Natural killer cell (primary cell): ENCODE measurements around the gene REXO2. TPM values are rescaled to one million over a fixed set of nuclear protein-coding genes. Genes with fewer than 3 reads are reported as not detected.

Experiments used
- ATAC-seq, 3 donors: fragments of 150-1000 bp in 2 of 3; fragments of 200-7000 bp in 1 of 3; cut with Tn5 transposase; 1 replicate in 1 of 3; 2 replicates in 2 of 3; pipeline ENCODE4 v1.10.0; 2021; ENCODE audit warnings: mild to moderate bottlenecking in 2 of 3, moderate library complexity in 2 of 3
- DNase-seq, 2 donors: peaks; one replicate each; pipeline versions ENCODE4 v3.0.0 to v3.0.0-alpha.2; 2013 to 2021; ENCODE audit warnings: mixed read lengths in 1 of 2
- H3K27ac ChIP-seq: one replicate; pipeline ENCODE4 v1.5.1; 2013; ENCODE audit warnings: mild to moderate bottlenecking, low read length
- H3K27me3 ChIP-seq: one replicate; pipeline ENCODE4 v1.6.1; 2013; ENCODE audit warnings: low read length; ENCODE audit not compliant: control insufficient read depth, insufficient read depth
- H3K36me3 ChIP-seq: one replicate; pipeline ENCODE4 v1.6.1; 2013; ENCODE audit warnings: low read length; ENCODE audit not compliant: control insufficient read depth, insufficient read depth
- H3K4me1 ChIP-seq: one replicate; pipeline ENCODE4 v1.6.1; 2013; ENCODE audit warnings: low read length; ENCODE audit not compliant: control insufficient read depth, insufficient read depth
- H3K4me3 ChIP-seq: one replicate; pipeline ENCODE4 v1.5.1; 2013; ENCODE audit warnings: low read length
- H3K9me3 ChIP-seq: one replicate; pipeline ENCODE4 v1.6.1; 2013; ENCODE audit warnings: low read length; ENCODE audit not compliant: control insufficient read depth, insufficient read depth
- H3K27ac Mint-ChIP-seq, 2 donors: one replicate each; pipeline ENCODE4 v1.8.0; 2022; ENCODE audit warnings: mild to moderate bottlenecking in 2 of 2, mixed read lengths in 2 of 2, moderate library complexity in 1 of 2
- H3K27me3 Mint-ChIP-seq, 2 donors: one replicate each; pipeline ENCODE4 v1.8.0; 2022; ENCODE audit warnings: low read depth in 2 of 2, mixed read lengths in 2 of 2
- H3K36me3 Mint-ChIP-seq: one replicate; pipeline ENCODE4 v1.8.0; 2022; ENCODE audit warnings: mixed read lengths
- H3K4me1 Mint-ChIP-seq, 2 donors: one replicate each; pipeline ENCODE4 v1.8.0; 2022; ENCODE audit warnings: mixed read lengths in 2 of 2
- H3K4me3 Mint-ChIP-seq: one replicate; pipeline ENCODE4 v1.8.0; 2022; ENCODE audit warnings: mild to moderate bottlenecking, moderate library complexity, mixed read lengths
- H3K9me3 Mint-ChIP-seq, 2 donors: one replicate each; pipeline ENCODE4 v1.8.0; 2022; ENCODE audit warnings: mixed read lengths in 2 of 2
- WGBS: methylation state at CpG from one replicate; pipeline ENCODE4 v1.1.7; 2013; ENCODE audit warnings: missing lambda C conversion rate; ENCODE audit not compliant: insufficient coverage; 5-methylcytosine and 5-hydroxymethylcytosine counted together
- intact Hi-C: fragments of 100-400 bp; cut with micrococcal nuclease; formaldehyde crosslinking; loops from one replicate; pipeline ENCODE4 v1.14.2; 2022
- total RNA-seq, 4 donors: library from RNA; stranded (reverse); fragments of 120-200 nt in 1 of 4; gene quantifications; one replicate each; pipeline versions ENCODE4 v1.2.3 to v1.2.4, GENCODE V29; 2013 to 2022
- TF ChIP-seq, protein P1 (sequence below): fragments of 200-600 bp; IDR thresholded peaks from one replicate; pipeline ENCODE4 v1.8.0; 2022; ENCODE audit warnings: antibody characterized with exemption

Gene REXO2
- total RNA-seq, 3 donors from 2014 or later (not counting 1 experiment from before 2014, with no cell fraction given), result 21.4 to 32.8 (median 24.7) TPM

DNA sequence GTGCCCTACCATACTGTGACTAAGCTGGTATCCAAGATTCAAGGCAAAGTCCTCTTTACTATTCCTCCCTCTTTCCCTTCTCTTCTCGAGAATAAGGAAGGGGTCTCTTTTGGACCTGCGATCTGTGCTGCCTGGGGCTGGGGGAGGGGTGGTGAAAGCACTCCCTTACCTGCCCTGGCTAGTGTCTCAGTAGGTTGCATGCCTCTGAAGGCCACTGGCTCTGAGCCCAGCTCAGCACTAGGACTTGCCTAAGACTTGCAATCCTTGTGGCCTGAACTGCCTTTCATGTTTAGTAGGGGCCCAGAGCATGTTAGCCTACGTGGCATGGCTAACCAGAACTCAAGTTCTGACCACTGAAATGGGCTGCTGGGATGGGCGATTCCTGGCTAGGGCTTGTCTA lies 13.0 kb upstream of the REXO2 start:
- intact Hi-C loops, result no loop called here
- Histone ChIP-seq H3K27ac (no peak overlapping the region), H3K36me3 (no peaks in the 10 kb centered on the region), H3K9me3 (no peaks in the 10 kb centered on the region), H3K4me1 (no peaks in the 10 kb centered on the region), H3K27me3 (no peaks in the 10 kb centered on the region), H3K4me3 (no peak overlapping the region)
- Mint-ChIP-seq H3K4me1 (no peaks in the 10 kb centered on the region), H3K9me3 (peaks cover 0 to 2% of the 10 kb centered on the region in 2 donors), H3K27me3 (no peaks in the 10 kb centered on the region), H3K4me3 (no peak overlapping the region), H3K27ac (no peak overlapping the region), H3K36me3 (peaks cover 16% of the 10 kb centered on the region)
- WGBS, result 94% methylated on average over 3 of the region's 4 CpGs
- TF ChIP-seq, protein P1, sequence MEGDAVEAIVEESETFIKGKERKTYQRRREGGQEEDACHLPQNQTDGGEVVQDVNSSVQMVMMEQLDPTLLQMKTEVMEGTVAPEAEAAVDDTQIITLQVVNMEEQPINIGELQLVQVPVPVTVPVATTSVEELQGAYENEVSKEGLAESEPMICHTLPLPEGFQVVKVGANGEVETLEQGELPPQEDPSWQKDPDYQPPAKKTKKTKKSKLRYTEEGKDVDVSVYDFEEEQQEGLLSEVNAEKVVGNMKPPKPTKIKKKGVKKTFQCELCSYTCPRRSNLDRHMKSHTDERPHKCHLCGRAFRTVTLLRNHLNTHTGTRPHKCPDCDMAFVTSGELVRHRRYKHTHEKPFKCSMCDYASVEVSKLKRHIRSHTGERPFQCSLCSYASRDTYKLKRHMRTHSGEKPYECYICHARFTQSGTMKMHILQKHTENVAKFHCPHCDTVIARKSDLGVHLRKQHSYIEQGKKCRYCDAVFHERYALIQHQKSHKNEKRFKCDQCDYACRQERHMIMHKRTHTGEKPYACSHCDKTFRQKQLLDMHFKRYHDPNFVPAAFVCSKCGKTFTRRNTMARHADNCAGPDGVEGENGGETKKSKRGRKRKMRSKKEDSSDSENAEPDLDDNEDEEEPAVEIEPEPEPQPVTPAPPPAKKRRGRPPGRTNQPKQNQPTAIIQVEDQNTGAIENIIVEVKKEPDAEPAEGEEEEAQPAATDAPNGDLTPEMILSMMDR, result no peak
- no peak for DNase-seq
- ATAC-seq, result no peak

DNA sequence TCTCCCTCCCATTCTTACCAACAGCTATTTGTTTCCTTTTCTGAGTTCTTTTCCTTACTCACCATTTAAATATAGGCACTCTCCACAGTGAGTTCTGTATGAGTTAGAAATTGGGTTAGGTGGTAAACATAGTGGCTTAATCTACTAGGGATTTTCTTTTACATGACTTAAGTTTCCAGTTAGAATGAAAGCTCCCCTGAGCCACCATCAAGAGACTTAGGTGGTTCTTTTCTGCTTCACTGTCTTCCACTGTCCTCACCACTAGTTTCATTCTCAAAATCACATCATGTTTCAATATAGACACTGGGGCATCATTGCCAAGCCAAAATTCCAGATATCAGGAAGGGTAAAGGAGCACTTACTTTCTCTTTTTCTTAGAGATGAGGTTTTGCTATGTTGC lies 9.0 kb upstream of the REXO2 start:
- no peaks in the 10 kb centered on the region for H3K27me3 ChIP-seq
- H3K36me3 ChIP-seq, result no peaks in the 10 kb centered on the region
- no peak overlapping the region for H3K27ac Mint-ChIP-seq
- no peaks in the 10 kb centered on the region for H3K9me3 ChIP-seq
- no peaks in the 10 kb centered on the region for H3K4me1 ChIP-seq
- no peaks in the 10 kb centered on the region for H3K4me1 Mint-ChIP-seq
- H3K4me3 Mint-ChIP-seq, result no peak overlapping the region
- DNase-seq (no peak), ATAC-seq (no peak)
- no peak overlapping the region for H3K4me3 ChIP-seq
- H3K27me3 Mint-ChIP-seq, result no peaks in the 10 kb centered on the region
- no peaks in the 10 kb centered on the region for H3K9me3 Mint-ChIP-seq
- H3K27ac ChIP-seq, result no peak overlapping the region
- TF ChIP-seq, protein P1, result no peak
- H3K36me3 Mint-ChIP-seq, result no peaks in the 10 kb centered on the region
- intact Hi-C loops, result no loop called here

DNA sequence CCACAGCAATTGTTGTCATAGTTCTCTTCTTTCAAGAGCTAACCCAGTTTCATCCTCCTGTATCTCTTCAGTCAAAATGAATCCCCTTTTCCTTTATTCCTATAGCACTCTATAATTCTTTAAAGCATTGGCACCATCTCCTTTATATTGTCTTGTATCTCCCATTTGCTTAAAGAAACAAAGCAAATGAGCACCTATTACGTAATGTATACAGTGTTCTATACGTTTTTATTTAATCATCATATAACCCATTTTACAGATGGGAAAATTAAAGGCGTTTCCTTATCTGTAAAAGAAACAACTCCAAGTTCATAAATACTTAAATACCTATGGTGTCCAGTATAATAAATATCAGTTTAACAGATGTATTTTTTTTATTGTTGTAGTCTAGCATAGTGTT lies 6.4 kb upstream of the REXO2 start:
- no peaks in the 10 kb centered on the region for H3K27me3 Mint-ChIP-seq
- H3K4me1 ChIP-seq, result no peaks in the 10 kb centered on the region

DNA sequence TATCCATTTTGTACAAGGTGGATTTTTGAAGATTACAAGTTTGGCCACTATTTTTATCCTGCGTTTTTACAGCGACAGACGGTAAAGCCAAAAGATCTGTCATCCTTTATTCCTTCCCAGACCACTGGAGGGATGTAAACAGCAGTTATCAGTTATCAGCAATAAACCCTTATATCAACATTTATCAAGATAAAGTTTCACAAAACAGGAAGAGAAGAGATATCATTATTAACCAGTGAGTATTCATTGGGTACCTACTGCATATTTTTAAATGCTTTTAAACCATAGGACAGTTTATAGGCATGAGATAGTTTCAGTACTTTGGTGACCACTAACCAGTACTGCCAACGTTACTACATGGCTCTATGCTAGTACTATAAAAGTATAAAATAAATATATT lies 5.9 kb upstream of the REXO2 start:
- TF ChIP-seq, protein P1, result no peak
- H3K4me1 Mint-ChIP-seq, result no peaks in the 10 kb centered on the region
- no peaks in the 10 kb centered on the region for H3K9me3 Mint-ChIP-seq
- H3K27ac ChIP-seq, result no peak overlapping the region
- H3K4me1 ChIP-seq, result no peaks in the 10 kb centered on the region
- ATAC-seq, result no peak
- no peaks in the 10 kb centered on the region for H3K36me3 ChIP-seq
- H3K9me3 ChIP-seq, result no peaks in the 10 kb centered on the region
- 93% methylated on average over 3 of the region's 4 CpGs for WGBS
- no peak overlapping the region for H3K4me3 Mint-ChIP-seq
- no peak for DNase-seq
- H3K36me3 Mint-ChIP-seq, result no peaks in the 10 kb centered on the region
- H3K27ac Mint-ChIP-seq, result no peak overlapping the region
- H3K27me3 Mint-ChIP-seq, result no peaks in the 10 kb centered on the region
- H3K4me3 ChIP-seq, result no peak overlapping the region
- no peaks in the 10 kb centered on the region for H3K27me3 ChIP-seq
- intact Hi-C loops, result no loop called here

More for the DNA sequence above, 6.4 kb upstream of the REXO2 start:
- no peaks in the 10 kb centered on the region for H3K36me3 Mint-ChIP-seq
- no peak for DNase-seq
- no peaks in the 10 kb centered on the region for H3K9me3 ChIP-seq
- H3K4me3 Mint-ChIP-seq, result no peak overlapping the region
- TF ChIP-seq, protein P1, result no peak
- no peaks in the 10 kb centered on the region for H3K9me3 Mint-ChIP-seq
- H3K4me3 ChIP-seq, result no peak overlapping the region
- H3K27me3 ChIP-seq, result no peaks in the 10 kb centered on the region
- intact Hi-C loops, result no loop called here
- H3K27ac ChIP-seq, result no peak overlapping the region
- no peaks in the 10 kb centered on the region for H3K36me3 ChIP-seq
- 100% methylated on average over 2 of the region's 3 CpGs for WGBS
- H3K27ac Mint-ChIP-seq, result no peak overlapping the region
- no peaks in the 10 kb centered on the region for H3K4me1 Mint-ChIP-seq
- ATAC-seq, result no peak
